ENCODE results near the gene ARHGAP18.

DNA sequence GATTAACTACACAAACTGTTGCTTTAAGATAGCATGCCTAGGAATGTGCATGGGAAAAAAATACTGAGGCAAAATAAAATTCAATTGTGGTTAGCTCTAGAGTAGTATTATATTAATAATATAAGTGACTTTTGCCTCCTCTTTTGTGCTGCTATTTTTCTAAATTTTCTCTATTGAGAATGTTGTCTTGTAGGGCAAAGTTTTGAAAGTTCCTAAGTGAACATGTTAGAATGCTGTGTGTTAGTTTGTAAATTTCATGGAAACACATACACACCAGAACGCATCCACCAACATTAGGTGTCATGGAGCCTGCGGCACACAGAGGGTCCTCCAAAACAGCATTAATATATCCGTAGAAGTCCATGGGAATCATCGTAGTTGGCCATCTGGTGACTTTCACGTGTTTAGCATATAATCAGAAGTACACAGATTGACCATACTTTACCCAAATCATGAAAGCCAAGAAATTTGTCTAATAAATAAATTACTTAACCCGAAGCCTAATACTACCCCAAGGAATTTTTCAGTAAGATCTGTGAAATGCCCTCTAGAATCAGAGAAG lies 25.6 kb downstream of the ARHGAP18 start:
- TF ChIP-seq, protein P1, sequence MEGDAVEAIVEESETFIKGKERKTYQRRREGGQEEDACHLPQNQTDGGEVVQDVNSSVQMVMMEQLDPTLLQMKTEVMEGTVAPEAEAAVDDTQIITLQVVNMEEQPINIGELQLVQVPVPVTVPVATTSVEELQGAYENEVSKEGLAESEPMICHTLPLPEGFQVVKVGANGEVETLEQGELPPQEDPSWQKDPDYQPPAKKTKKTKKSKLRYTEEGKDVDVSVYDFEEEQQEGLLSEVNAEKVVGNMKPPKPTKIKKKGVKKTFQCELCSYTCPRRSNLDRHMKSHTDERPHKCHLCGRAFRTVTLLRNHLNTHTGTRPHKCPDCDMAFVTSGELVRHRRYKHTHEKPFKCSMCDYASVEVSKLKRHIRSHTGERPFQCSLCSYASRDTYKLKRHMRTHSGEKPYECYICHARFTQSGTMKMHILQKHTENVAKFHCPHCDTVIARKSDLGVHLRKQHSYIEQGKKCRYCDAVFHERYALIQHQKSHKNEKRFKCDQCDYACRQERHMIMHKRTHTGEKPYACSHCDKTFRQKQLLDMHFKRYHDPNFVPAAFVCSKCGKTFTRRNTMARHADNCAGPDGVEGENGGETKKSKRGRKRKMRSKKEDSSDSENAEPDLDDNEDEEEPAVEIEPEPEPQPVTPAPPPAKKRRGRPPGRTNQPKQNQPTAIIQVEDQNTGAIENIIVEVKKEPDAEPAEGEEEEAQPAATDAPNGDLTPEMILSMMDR (IDR thresholded peaks at IDR 0.05): no peak
- TF ChIP-seq EZH2 (IDR thresholded peaks at IDR 0.05) (no peak), EZH2phosphoT487 (IDR thresholded peaks at IDR 0.05) (no peak)

Data from neural progenitor cell (in vitro differentiated cells).